ENCODE measurements around the gene KCNMA1.
"Not testable (repeated sequence)": the region's sequence is repeated elsewhere in the genome, so short reads cannot be mapped to it uniquely, and the experiment has no call there.

The KCNMA1 gene

GRCh38 chr10:77527839-77528238, 109.8 kb downstream of the KCNMA1 start:
- DNase-seq, result no peak

- peak; percentile 19 for DNase-seq
These were observed 110.6 kb downstream of the KCNMA1 start for GRCh38 chr10:77526868-77527617.

- no peak for DNase-seq
These were observed 113.3 kb downstream of the KCNMA1 start for GRCh38 chr10:77524281-77524711.

GRCh38 chr10:77522268-77522809, 115.3 kb downstream of the KCNMA1 start:
- no peak for DNase-seq

GRCh38 chr10:77520995-77521394, 116.6 kb downstream of the KCNMA1 start:
- DNase-seq, result no peak

- DNase-seq, result no peak
These were observed 117.3 kb downstream of the KCNMA1 start for GRCh38 chr10:77520290-77520689.

GRCh38 chr10:77519791-77520190, 117.8 kb downstream of the KCNMA1 start:
- DNase-seq, result not testable (repeated sequence)

GRCh38 chr10:77518910-77519274, 118.7 kb downstream of the KCNMA1 start:
- DNase-seq, result no peak

GRCh38 chr10:77518241-77518909, 119.2 kb downstream of the KCNMA1 start:
- DNase-seq, result no peak

- DNase-seq, result no peak
These were observed 121.0 kb downstream of the KCNMA1 start for GRCh38 chr10:77516575-77516974.

GRCh38 chr10:77514870-77515269, 122.7 kb downstream of the KCNMA1 start:
- no peak for DNase-seq

GRCh38 chr10:77513781-77514331, 123.8 kb downstream of the KCNMA1 start:
- DNase-seq, result peak; percentile 77

- no peak for DNase-seq
These were observed 124.4 kb downstream of the KCNMA1 start for GRCh38 chr10:77513220-77513619.

GRCh38 chr10:77512219-77512578, 125.4 kb downstream of the KCNMA1 start:
- DNase-seq, result no peak

- no peak for DNase-seq
These were observed 126.0 kb downstream of the KCNMA1 start for GRCh38 chr10:77511498-77512218.

GRCh38 chr10:77510695-77511094, 126.9 kb downstream of the KCNMA1 start:
- no peak for DNase-seq

GRCh38 chr10:77510294-77510693, 127.3 kb downstream of the KCNMA1 start:
- DNase-seq, result no peak

- no peak for DNase-seq
These were observed 128.2 kb downstream of the KCNMA1 start for GRCh38 chr10:77509391-77509790.

GRCh38 chr10:77507291-77507880, 130.2 kb downstream of the KCNMA1 start:
- no peak for DNase-seq

GRCh38 chr10:77506517-77507200, 130.9 kb downstream of the KCNMA1 start:
- no peak for DNase-seq

GRCh38 chr10:77505431-77506334, 131.9 kb downstream of the KCNMA1 start:
- DNase-seq, result no peak

All from NCI-H1694 treated with DMSO at 0.1 percent for 48 hours (cell line).